ENCODE results near the gene BCAS3.
"Not testable (repeated sequence)": the region's sequence is repeated elsewhere in the genome, so short reads cannot be mapped to it uniquely, and the experiment has no call there.

BCAS3 gene

GRCh38 chr17:60891149-60891548, 213.5 kb downstream of the BCAS3 start:
- no peak for DNase-seq

GRCh38 chr17:60893475-60893874, 215.8 kb downstream of the BCAS3 start:
- no peak for DNase-seq

GRCh38 chr17:60896996-60897395, 219.3 kb downstream of the BCAS3 start:
- DNase-seq, result no peak

- no peak for DNase-seq
Measured at GRCh38 chr17:60899115-60899514, 221.5 kb downstream of the BCAS3 start.

- no peak for DNase-seq
Measured at GRCh38 chr17:60900688-60901087, 223.0 kb downstream of the BCAS3 start.

- DNase-seq, result no peak
Measured at GRCh38 chr17:60901242-60901641, 223.6 kb downstream of the BCAS3 start.

GRCh38 chr17:60901806-60902205, 224.2 kb downstream of the BCAS3 start:
- DNase-seq, result no peak

- no peak for DNase-seq
Measured at GRCh38 chr17:60902399-60902798, 224.7 kb downstream of the BCAS3 start.

- DNase-seq, result no peak
Measured at GRCh38 chr17:60904582-60904981, 226.9 kb downstream of the BCAS3 start.

GRCh38 chr17:60905709-60906108, 228.1 kb downstream of the BCAS3 start:
- DNase-seq, result no peak

GRCh38 chr17:60908324-60908723, 230.7 kb downstream of the BCAS3 start:
- no peak for DNase-seq

GRCh38 chr17:60909405-60909804, 231.8 kb downstream of the BCAS3 start:
- DNase-seq, result no peak

GRCh38 chr17:60910415-60910814, 232.8 kb downstream of the BCAS3 start:
- DNase-seq, result no peak

GRCh38 chr17:60914078-60914477, 236.4 kb downstream of the BCAS3 start:
- DNase-seq, result no peak

GRCh38 chr17:60916043-60916442, 238.4 kb downstream of the BCAS3 start:
- no peak for DNase-seq

- no peak for DNase-seq
Measured at GRCh38 chr17:60920107-60920506, 242.5 kb downstream of the BCAS3 start.

- DNase-seq, result no peak
Measured at GRCh38 chr17:60923000-60923399, 245.3 kb downstream of the BCAS3 start.

GRCh38 chr17:60926466-60927183, 249.0 kb downstream of the BCAS3 start:
- DNase-seq, result no peak

- DNase-seq, result no peak
Measured at GRCh38 chr17:60933739-60934138, 256.1 kb downstream of the BCAS3 start.

GRCh38 chr17:60934723-60935122, 257.1 kb downstream of the BCAS3 start:
- DNase-seq, result no peak

GRCh38 chr17:60935991-60936390, 258.3 kb downstream of the BCAS3 start:
- not testable (repeated sequence) for DNase-seq

- no peak for DNase-seq
Measured at GRCh38 chr17:60939318-60939717, 261.7 kb downstream of the BCAS3 start.

- DNase-seq, result no peak
Measured at GRCh38 chr17:60941028-60941427, 263.4 kb downstream of the BCAS3 start.

GRCh38 chr17:60941571-60941970, 263.9 kb downstream of the BCAS3 start:
- no peak for DNase-seq

GRCh38 chr17:60944751-60945150, 267.1 kb downstream of the BCAS3 start:
- no peak for DNase-seq
